H1 (cell line): ENCODE data around the gene PDX1.

Experiments
- CHD2 ChIP-seq: IDR thresholded peaks from 2 replicates; pipeline ENCODE4 v1.6.1; 2012; ENCODE audit warnings: low read length, improper control_type of control experiment
- CTCF ChIP-seq, 3 experiments: IDR thresholded peaks; 1 replicate in 2 of 3; 2 replicates in 1 of 3; pipeline versions ENCODE4 v1.5.1 to v1.6.1; 2011; ENCODE audit warnings: low read length in 3 of 3, mild to moderate bottlenecking in 3 of 3, inconsistent platforms in 2 of 3, low read depth in 1 of 3, moderate library complexity in 1 of 3; ENCODE audit not compliant: insufficient read depth in 1 of 3; ENCODE audit errors: control extremely low read depth in 1 of 3
- EP300 ChIP-seq, 2 experiments: IDR thresholded peaks; 1 replicate in 1 of 2; 2 replicates in 1 of 2; pipeline ENCODE4 v1.6.1; 2011 to 2012; ENCODE audit warnings: low read depth in 2 of 2, low read length in 2 of 2, mild to moderate bottlenecking in 2 of 2, borderline replicate concordance in 1 of 2, inconsistent platforms in 1 of 2, moderate library complexity in 1 of 2
- GABPA ChIP-seq: IDR thresholded peaks from 2 replicates; pipeline ENCODE4 v1.6.1; 2011; ENCODE audit warnings: mild to moderate bottlenecking, low read length, moderate library complexity, borderline replicate concordance; ENCODE audit not compliant: insufficient read depth
- GTF2F1 ChIP-seq: IDR thresholded peaks from 2 replicates; pipeline ENCODE4 v1.6.1; 2012; ENCODE audit warnings: low read depth, low read length, improper control_type of control experiment, borderline replicate concordance
- POLR2AphosphoS5 ChIP-seq: IDR thresholded peaks from 2 replicates; pipeline ENCODE4 v1.6.1; 2011; ENCODE audit warnings: low read depth, low read length
- SUZ12 ChIP-seq: fragments of 200-600 bp; sonication (generic); IDR thresholded peaks from 2 replicates; pipeline ENCODE4 v1.6.1; 2012; ENCODE audit warnings: mild to moderate bottlenecking, inconsistent platforms, low read length, moderate library complexity, mixed read lengths
- TAF1 ChIP-seq: IDR thresholded peaks from 2 replicates; pipeline ENCODE4 v1.6.1; 2011; ENCODE audit warnings: mild to moderate bottlenecking, low read depth, low read length
- TCF12 ChIP-seq: IDR thresholded peaks from 2 replicates; pipeline ENCODE4 v1.6.1; 2011; ENCODE audit warnings: low read depth, mild to moderate bottlenecking, low read length

- no peak for TF ChIP-seq GABPA
- no peak for TF ChIP-seq TAF1
- no peak for TF ChIP-seq CTCF (IDR thresholded peaks at IDR 0.05; ENCODE audit: control extremely low read depth in 1 of 3, insufficient read depth in 1 of 3, low read depth in 1 of 3, low read length in 3 of 3)
- no peak for TF ChIP-seq CHD2
- TF ChIP-seq POLR2AphosphoS5: no peak
- no peak for TF ChIP-seq SUZ12
- TF ChIP-seq TCF12: no peak
- no peak for TF ChIP-seq GTF2F1
- TF ChIP-seq EP300 (IDR thresholded peaks at IDR 0.05; ENCODE audit: borderline replicate concordance in 1 of 2, low read depth in 2 of 2, low read length in 2 of 2): no peak
These were observed 12.5 kb upstream of the PDX1 start for GRCh38 chr13:27907121-27907787.
